GM12873 (cell line): Measurements from ENCODE around the gene INSIG1.

Experiments
- CTCF ChIP-seq: IDR thresholded peaks from 2 replicates; pipeline ENCODE4 v1.5.1; 2012; ENCODE audit warnings: low read depth, mild to moderate bottlenecking, moderate library complexity, low read length, control low read depth; ENCODE audit not compliant: insufficient read depth; ENCODE audit errors: missing control alignments

INSIG1 gene

GRCh38 chr7:155349601-155350331, 52.1 kb downstream of the INSIG1 start:
- TF ChIP-seq CTCF, result no peak

GRCh38 chr7:155351120-155351870, 53.6 kb downstream of the INSIG1 start:
- no peak for TF ChIP-seq CTCF

GRCh38 chr7:155352076-155352752, 54.5 kb downstream of the INSIG1 start:
- no peak for TF ChIP-seq CTCF

GRCh38 chr7:155352753-155353115, 55.1 kb downstream of the INSIG1 start:
- no peak for TF ChIP-seq CTCF

GRCh38 chr7:155353256-155353897, 55.7 kb downstream of the INSIG1 start:
- TF ChIP-seq CTCF, result no peak

GRCh38 chr7:155354371-155355048, 56.8 kb downstream of the INSIG1 start:
- no peak for TF ChIP-seq CTCF
